Fibroblast of lung (primary cell): Measurements from ENCODE around the gene CDC42EP2.

Experiments
- CTCF ChIP-seq, 2 donors: IDR thresholded peaks in 1 of 2; conservative IDR thresholded peaks in 1 of 2; 1 replicate in 1 of 2; 2 replicates in 1 of 2; pipeline ENCODE4 v1.5.1; 2011 to 2012; ENCODE audit warnings: low read length in 2 of 2, control low read depth in 1 of 2, inconsistent platforms in 1 of 2, low read depth in 1 of 2, mild to moderate bottlenecking in 1 of 2
- EZH2 ChIP-seq: IDR thresholded peaks from 2 replicates; pipeline ENCODE4 v1.5.1; 2012; ENCODE audit warnings: low read length, control low read depth, mild to moderate bottlenecking; ENCODE audit errors: missing control alignments

GRCh38 chr11:65277631-65278277, 36.9 kb upstream of the CDC42EP2 start:
- TF ChIP-seq CTCF (conservative IDR thresholded peaks at IDR 0.05 in 1 of 2, IDR thresholded peaks at IDR 0.05 in 1 of 2; ENCODE audit: low read depth in 1 of 2, low read length in 2 of 2) (no peak), EZH2 (no peak)
